ENCODE data around the gene PRDM13.

- TF ChIP-seq CTCF (IDR thresholded peaks at IDR 0.05) (no peak), POLR2A (IDR thresholded peaks at IDR 0.05) (no peak)
These were observed 13.7 kb upstream of the PRDM13 start for GRCh38 chr6:99592900-99593299.
